ENCODE measurements around the gene C1orf159. TPM values are rescaled to one million over a fixed set of nuclear protein-coding genes. Genes with fewer than 3 reads are reported as not detected.

The C1orf159 gene
- total and polyA plus RNA-seq, 3 donors from 2014 or later, result 40.7 to 68.3 (median 50.7) TPM

- no peaks in the 10 kb centered on the region for H3K9me3 ChIP-seq
- no peaks in the 10 kb centered on the region for H3K4me1 ChIP-seq
- TF ChIP-seq POLR2A (IDR thresholded peaks at IDR 0.05) (no peak), CTCF (IDR thresholded peaks at IDR 0.05) (no peak)
- no peaks in the 10 kb centered on the region for H3K36me3 ChIP-seq (ENCODE audit: low read depth, missing control alignments)
- no peaks in the 10 kb centered on the region for H3K27me3 ChIP-seq
- H3K27ac ChIP-seq, result no peak overlapping the region
- no peak overlapping the region for H3K4me3 ChIP-seq
- 55 to 57% methylated on average over 19 to 20 of the region's 20 CpGs for WGBS, 2 donors
- intact Hi-C loops (cut with DNase I; ENCODE audit: low total_unique reads), result no loop called here
- DNase-seq, result no peak
Measured at GRCh38 chr1:1117469-1117831, 1.6 kb upstream of the C1orf159 start.

GRCh38 chr1:1116701-1117468, 996 bp upstream of the C1orf159 start:
- H3K9me3 ChIP-seq, result no peaks in the 10 kb centered on the region
- no peaks in the 10 kb centered on the region for H3K36me3 ChIP-seq (ENCODE audit: low read depth, missing control alignments)
- TF ChIP-seq CTCF (IDR thresholded peaks at IDR 0.05), result no peak
- no peak for TF ChIP-seq POLR2A (IDR thresholded peaks at IDR 0.05)
- no peak overlapping the region for H3K27ac ChIP-seq
- DNase-seq, result no peak
- intact Hi-C loops (cut with DNase I; ENCODE audit: low total_unique reads), result no loop called here
- H3K4me3 ChIP-seq, result peak overlapping the region; percentile 81 to 92
- no peaks in the 10 kb centered on the region for H3K4me1 ChIP-seq
- 7 to 26% methylated on average over 7 to 44 of the region's 47 CpGs for WGBS, 2 donors
- H3K27me3 ChIP-seq, result no peaks in the 10 kb centered on the region

- no peaks in the 10 kb centered on the region for H3K4me1 ChIP-seq
Measured at GRCh38 chr1:1115136-1115785, 628 bp downstream of the C1orf159 start.

GRCh38 chr1:1114431-1114830, 1.5 kb downstream of the C1orf159 start:
- no peak for TF ChIP-seq POLR2A (IDR thresholded peaks at IDR 0.05)
- no peak for TF ChIP-seq CTCF (IDR thresholded peaks at IDR 0.05)
- no peaks in the 10 kb centered on the region for H3K27me3 ChIP-seq
- no peaks in the 10 kb centered on the region for H3K36me3 ChIP-seq (ENCODE audit: low read depth, missing control alignments)
- 66 to 76% methylated on average over 13 of the region's 13 CpGs for WGBS, 2 donors
- H3K9me3 ChIP-seq, result no peaks in the 10 kb centered on the region
- intact Hi-C loops (cut with DNase I; ENCODE audit: low total_unique reads), result no loop called here
- H3K27ac ChIP-seq, result no peak overlapping the region
- no peaks in the 10 kb centered on the region for H3K4me1 ChIP-seq
- no peak for DNase-seq
- peak overlapping the region in 1 of 2 donors; percentile 81 for H3K4me3 ChIP-seq

More at GRCh38 chr1:1115136-1115785, 628 bp downstream of the C1orf159 start:
- no peak for DNase-seq
- intact Hi-C loops (cut with DNase I; ENCODE audit: low total_unique reads), result no loop called here
- Histone ChIP-seq H3K9me3 (no peaks in the 10 kb centered on the region), H3K4me3 (peak overlapping the region; percentile 81 to 92), H3K36me3 (ENCODE audit: low read depth, missing control alignments) (no peaks in the 10 kb centered on the region), H3K27me3 (no peaks in the 10 kb centered on the region), H3K27ac (peak overlapping the region; percentile 59 to 83)
- TF ChIP-seq POLR2A (IDR thresholded peaks at IDR 0.05) (no peak), CTCF (IDR thresholded peaks at IDR 0.05) (no peak)
- WGBS, 2 donors, result 1 to 4% methylated on average over 23 to 35 of the region's 41 CpGs

All from testis (tissue), 3 donors.